Naive thymus-derived CD4-positive, alpha-beta T cell (primary cell): ENCODE measurements around the gene TMEM184A. TPM values are rescaled to one million over a fixed set of nuclear protein-coding genes. Genes with fewer than 3 reads are reported as not detected.

ENCODE experiments used
- ATAC-seq: fragments of 150-1000 bp; cut with Tn5 transposase; 2 replicates; pipeline ENCODE4 v1.10.0; 2021; ENCODE audit warnings: mild to moderate bottlenecking, moderate library complexity
- CTCF ChIA-PET: fragments of 350-600 bp; sonication (Branson Sonifier 250); formaldehyde crosslinking; loops from one replicate; lab custom pipeline; 2021; ENCODE audit warnings: antibody characterized with exemption; lab: Charles Lee
- POLR2A ChIA-PET: fragments of 350-600 bp; sonication (Branson Sonifier 250); formaldehyde crosslinking; loops from one replicate; lab custom pipeline; 2021; ENCODE audit warnings: antibody characterized with exemption, inconsistent platforms; lab: Charles Lee
- DNase-seq, 9 donors: peaks; one replicate each; pipeline versions ENCODE4 v3.0.0 to v3.0.0-alpha.2; 2020 to 2022; ENCODE audit warnings: mixed read lengths in 1 of 9
- H3K27ac ChIP-seq: one replicate; pipeline ENCODE4 v1.7.0; 2013; ENCODE audit warnings: mild to moderate bottlenecking, low read depth, low read length, moderate library complexity
- H3K27me3 ChIP-seq, 2 donors: one replicate each; pipeline ENCODE4 v1.7.0; 2013; ENCODE audit warnings: low read length in 2 of 2, mild to moderate bottlenecking in 2 of 2, moderate library complexity in 2 of 2; ENCODE audit not compliant: control insufficient read depth in 2 of 2, insufficient read depth in 2 of 2
- H3K36me3 ChIP-seq, 3 experiments: 1 replicate in 2 of 3; 2 replicates in 1 of 3; pipeline ENCODE4 v1.7.0; 2013; ENCODE audit warnings: low read length in 3 of 3, mild to moderate bottlenecking in 3 of 3, moderate library complexity in 1 of 3; ENCODE audit not compliant: insufficient read depth in 3 of 3, control insufficient read depth in 2 of 3
- H3K4me1 ChIP-seq, 2 donors: one replicate each; pipeline ENCODE4 v1.7.0; 2013; ENCODE audit warnings: low read length in 2 of 2, mild to moderate bottlenecking in 2 of 2, moderate library complexity in 1 of 2; ENCODE audit not compliant: control insufficient read depth in 2 of 2, insufficient read depth in 2 of 2
- H3K4me3 ChIP-seq: 2 replicates; pipeline ENCODE4 v1.7.0; 2013; ENCODE audit warnings: mild to moderate bottlenecking, low read length
- H3K9me3 ChIP-seq, 3 experiments: 1 replicate in 2 of 3; 2 replicates in 1 of 3; pipeline ENCODE4 v1.7.0; 2013; ENCODE audit warnings: low read length in 3 of 3; ENCODE audit not compliant: control insufficient read depth in 2 of 3
- H3K27ac Mint-ChIP-seq, 9 donors: one replicate each; pipeline ENCODE4 v1.8.0; 2020 to 2022; ENCODE audit warnings: mixed read lengths in 9 of 9, mild to moderate bottlenecking in 8 of 9, moderate library complexity in 5 of 9, inconsistent platforms in 2 of 9
- H3K27me3 Mint-ChIP-seq, 5 donors: one replicate each; pipeline ENCODE4 v1.8.0; 2021 to 2022; ENCODE audit warnings: mixed read lengths in 5 of 5, mild to moderate bottlenecking in 1 of 5
- H3K36me3 Mint-ChIP-seq, 5 donors: one replicate each; pipeline ENCODE4 v1.8.0; 2020 to 2022; ENCODE audit warnings: mixed read lengths in 5 of 5, mild to moderate bottlenecking in 3 of 5, inconsistent platforms in 1 of 5
- H3K4me1 Mint-ChIP-seq, 7 donors: one replicate each; pipeline ENCODE4 v1.8.0; 2020 to 2022; ENCODE audit warnings: mixed read lengths in 7 of 7, mild to moderate bottlenecking in 3 of 7, inconsistent platforms in 1 of 7
- H3K4me3 Mint-ChIP-seq, 10 donors: one replicate each; pipeline ENCODE4 v1.8.0; 2020 to 2022; ENCODE audit warnings: mild to moderate bottlenecking in 10 of 10, mixed read lengths in 10 of 10, moderate library complexity in 6 of 10, inconsistent platforms in 2 of 10
- H3K9me3 Mint-ChIP-seq, 11 donors: one replicate each; pipeline ENCODE4 v1.8.0; 2020 to 2022; ENCODE audit warnings: mixed read lengths in 11 of 11, mild to moderate bottlenecking in 4 of 11, inconsistent platforms in 1 of 11, moderate library complexity in 1 of 11
- intact Hi-C, 2 donors: fragments of 100-400 bp; cut with micrococcal nuclease; formaldehyde crosslinking; loops; one replicate each; pipeline ENCODE4 v1.15.1; 2023
- polyA plus RNA-seq, 2 donors: library from polyadenylated mRNA; unstranded; fragments of 300-500 nt; fragmentation: Illumina TruSeq; gene quantifications; one replicate each; pipeline ENCODE4 v1.2.3, GENCODE V29; 2021
- total RNA-seq, 6 experiments: library from RNA in 5 of 6; stranded (reverse) in 5 of 6; gene quantifications; 1 replicate in 5 of 6; 2 replicates in 1 of 6; pipeline ENCODE4 v1.2.3 and lab custom pipeline; 2021 to 2026

Gene TMEM184A
- under 1 TPM in 1 of 5 experiments, not detected in 4; 0.05 TPM for total RNA-seq
- under 1 TPM in 1 of 2 donors, not detected in 1; 0.06 TPM for polyA plus RNA-seq
- 0.54 reads per million for total RNA-seq (lab: John Stamatoyannopoulos, UW)

DNA sequence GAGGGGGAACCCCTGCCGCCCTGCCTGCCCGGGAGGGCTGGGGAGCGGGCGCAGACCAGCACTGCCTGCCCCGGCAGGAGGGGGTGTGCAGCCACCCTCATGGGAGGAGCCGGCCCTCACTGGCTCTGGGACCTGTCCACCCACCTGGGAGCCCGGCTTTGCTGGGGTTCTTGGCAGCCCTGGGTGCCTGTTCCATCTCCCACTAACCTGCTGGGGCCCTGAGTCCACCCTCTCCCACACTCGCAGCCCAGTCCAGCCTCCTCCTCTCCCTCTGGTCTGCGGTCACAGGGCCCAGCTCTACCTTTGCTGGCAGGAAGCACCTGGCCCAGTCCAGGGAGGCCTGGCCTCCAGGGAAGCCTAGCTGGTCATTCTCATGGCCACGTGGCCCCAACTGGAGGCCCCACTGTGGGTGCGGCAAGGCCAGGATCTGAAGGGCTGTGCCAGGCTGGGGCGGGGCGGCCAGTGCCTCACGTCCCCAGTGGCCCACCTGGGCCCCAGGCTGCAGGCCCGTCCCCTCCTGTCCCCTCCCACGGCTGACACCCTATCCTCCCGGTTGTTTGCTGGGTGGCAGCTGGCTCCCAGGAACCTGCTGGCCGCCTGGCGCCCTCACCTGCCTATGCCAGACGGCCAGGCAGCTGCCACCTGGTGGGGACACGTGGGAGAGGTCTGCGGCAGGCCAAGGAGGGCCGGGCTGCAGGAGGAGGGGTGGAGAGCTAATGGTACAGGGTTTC, at the start of gene TMEM184A:
Gene TMEM184A, minus strand, starts transcription at position 393 of the 731 bp plus-strand sequence. CDS start 721 bp downstream, outside the sequence.
- no peaks in the 10 kb centered on the region for H3K27me3 Mint-ChIP-seq
- Histone ChIP-seq H3K27me3 (no peaks in the 10 kb centered on the region), H3K4me1 (no peaks in the 10 kb centered on the region), H3K4me3 (no peak within 1 kb of the TSS), H3K36me3 (no peaks in the 10 kb centered on the region), H3K9me3 (no peaks in the 10 kb centered on the region), H3K27ac (no peak within 1 kb of the TSS)
- H3K36me3 Mint-ChIP-seq = no peaks in the 10 kb centered on the region
- peak in 7 of 9 donors; percentile 48 to 67 (median 57) for DNase-seq
- ATAC-seq = peak; percentile 70
- CTCF ChIA-PET = interaction anchor here (0.7 to 1.0 kb wide), 6 partner anchors 12 to 51 kb away, joined by 3 to 4 read pairs (median 3); partner anchors contain the start of gene PSMG3
- H3K4me1 Mint-ChIP-seq = peaks cover 0 to 4% (median 0%) of the 10 kb centered on the region in 7 donors
- peak within 1 kb of the TSS in 1 of 10 donors; percentile 34 for H3K4me3 Mint-ChIP-seq
- H3K9me3 Mint-ChIP-seq = no peaks in the 10 kb centered on the region
- H3K27ac Mint-ChIP-seq = peak within 1 kb of the TSS in 1 of 9 donors; percentile 56
- POLR2A ChIA-PET = interaction anchor here (0.6 kb wide), 1 partner anchor 1477 kb away, joined by 5 read pairs; no protein-coding TSS in a partner anchor
- intact Hi-C loops = loop anchor here in 1 of 2 donors (1.0 kb wide), 2 partner anchors 24 to 52 kb away; partner anchors contain the start of gene INTS1

GRCh38 chr7:1604383-1604782, 48.4 kb upstream of the TMEM184A start:
- Histone ChIP-seq H3K36me3 (no peaks in the 10 kb centered on the region), H3K9me3 (no peaks in the 10 kb centered on the region), H3K4me1 (no peaks in the 10 kb centered on the region), H3K4me3 (no peak overlapping the region), H3K27ac (no peak overlapping the region), H3K27me3 (no peaks in the 10 kb centered on the region)
- ChIA-PET POLR2A (no interaction called here), CTCF (no interaction called here)
- ATAC-seq (no peak), DNase-seq (no peak)
- no peak overlapping the region for H3K27ac Mint-ChIP-seq
- no peak overlapping the region for H3K4me3 Mint-ChIP-seq
- H3K36me3 Mint-ChIP-seq = no peaks in the 10 kb centered on the region
- peaks cover 0 to 4% (median 0%) of the 10 kb centered on the region in 7 donors for H3K4me1 Mint-ChIP-seq
- H3K27me3 Mint-ChIP-seq = peaks cover 0 to 25% (median 0%) of the 10 kb centered on the region in 5 donors
- H3K9me3 Mint-ChIP-seq = no peaks in the 10 kb centered on the region
- intact Hi-C loops = no loop called here

DNA sequence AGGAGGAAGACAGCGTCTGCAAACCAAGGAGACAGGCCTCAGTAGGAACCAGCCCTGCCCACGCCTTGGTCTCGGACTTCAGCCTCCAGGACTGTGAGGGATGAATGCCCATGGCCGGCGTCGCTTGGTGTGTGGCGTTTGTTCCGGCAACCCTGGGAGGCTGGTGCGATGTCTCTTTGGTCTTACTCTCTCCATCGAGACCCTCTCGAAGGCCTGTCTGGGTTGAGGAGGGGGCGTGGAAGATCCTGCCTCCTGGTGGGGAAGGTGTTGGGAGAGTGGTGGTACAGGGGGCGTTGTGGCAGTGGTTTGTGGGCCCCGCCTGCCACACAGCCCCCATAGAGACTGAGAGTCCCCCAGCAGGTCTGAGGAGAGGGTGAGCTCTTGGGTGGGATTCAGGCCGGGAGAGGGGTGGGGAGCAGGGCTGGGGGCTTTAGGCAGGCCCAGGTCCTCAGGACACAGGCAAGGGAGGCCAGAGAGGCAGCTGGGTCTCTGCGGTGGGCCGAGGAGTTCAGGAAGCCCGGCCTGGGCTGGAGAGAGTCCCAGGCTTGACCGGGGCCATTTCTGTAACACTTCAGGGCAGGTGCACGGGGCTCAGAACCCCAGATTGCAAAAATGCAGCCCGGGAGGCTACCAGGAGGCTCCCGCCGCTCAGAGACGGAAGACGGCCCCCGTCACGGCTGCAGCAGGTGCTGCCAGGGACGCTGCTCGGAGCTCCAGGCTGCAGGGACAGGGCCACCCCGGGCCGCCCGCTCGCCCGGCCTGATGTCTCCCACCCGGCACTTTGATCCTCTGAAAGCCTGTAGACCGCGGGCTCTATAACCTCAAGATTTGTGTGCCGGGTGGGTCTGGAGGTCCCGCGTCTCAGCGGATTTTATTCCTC, 47.6 kb upstream of the TMEM184A start:
- ChIA-PET POLR2A (no interaction called here), CTCF (interaction anchor here (0.7 kb wide), 1 partner anchor 970 kb away, joined by 3 read pairs; no protein-coding TSS in a partner anchor)
- no peak for ATAC-seq
- no peaks in the 10 kb centered on the region for H3K4me1 ChIP-seq
- H3K9me3 ChIP-seq = no peaks in the 10 kb centered on the region
- H3K27ac ChIP-seq = no peak overlapping the region
- no peak overlapping the region for H3K4me3 ChIP-seq
- H3K27me3 ChIP-seq = no peaks in the 10 kb centered on the region
- peaks cover 0 to 1% (median 0%) of the 10 kb centered on the region in 11 donors for H3K9me3 Mint-ChIP-seq
- H3K4me3 Mint-ChIP-seq = no peak overlapping the region
- DNase-seq = no peak
- H3K36me3 ChIP-seq = no peaks in the 10 kb centered on the region
- H3K36me3 Mint-ChIP-seq = no peaks in the 10 kb centered on the region
- no peak overlapping the region for H3K27ac Mint-ChIP-seq
- intact Hi-C loops = no loop called here
- peaks cover 0 to 4% (median 0%) of the 10 kb centered on the region in 7 donors for H3K4me1 Mint-ChIP-seq
- H3K27me3 Mint-ChIP-seq = peaks cover 0 to 25% (median 0%) of the 10 kb centered on the region in 5 donors

GRCh38 chr7:1602386-1602785, 46.4 kb upstream of the TMEM184A start:
- no peaks in the 10 kb centered on the region for H3K36me3 Mint-ChIP-seq
- intact Hi-C loops = no loop called here
- no peaks in the 10 kb centered on the region for H3K36me3 ChIP-seq
- peaks cover 0 to 4% (median 0%) of the 10 kb centered on the region in 11 donors for H3K9me3 Mint-ChIP-seq
- no peaks in the 10 kb centered on the region for H3K4me1 ChIP-seq
- ChIA-PET CTCF (no interaction called here), POLR2A (no interaction called here)
- ATAC-seq = no peak
- no peaks in the 10 kb centered on the region for H3K9me3 ChIP-seq
- peaks cover 0 to 26% (median 0%) of the 10 kb centered on the region in 5 donors for H3K27me3 Mint-ChIP-seq
- H3K27ac ChIP-seq = no peak overlapping the region
- H3K4me1 Mint-ChIP-seq = peaks cover 0 to 2% (median 0%) of the 10 kb centered on the region in 7 donors
- H3K4me3 ChIP-seq = no peak overlapping the region
- H3K27me3 ChIP-seq = no peaks in the 10 kb centered on the region
- no peak for DNase-seq
- H3K27ac Mint-ChIP-seq = no peak overlapping the region
- no peak overlapping the region for H3K4me3 Mint-ChIP-seq

GRCh38 chr7:1601956-1602355, 46.0 kb upstream of the TMEM184A start:
- Mint-ChIP-seq H3K27ac (no peak overlapping the region), H3K9me3 (peaks cover 0 to 4% (median 0%) of the 10 kb centered on the region in 11 donors), H3K4me1 (peaks cover 0 to 2% (median 0%) of the 10 kb centered on the region in 7 donors), H3K36me3 (no peaks in the 10 kb centered on the region), H3K27me3 (peaks cover 0 to 22% (median 4%) of the 10 kb centered on the region in 5 donors), H3K4me3 (no peak overlapping the region)
- intact Hi-C loops = no loop called here
- Histone ChIP-seq H3K4me1 (no peaks in the 10 kb centered on the region), H3K9me3 (no peaks in the 10 kb centered on the region), H3K27ac (no peak overlapping the region), H3K4me3 (no peak overlapping the region), H3K36me3 (no peaks in the 10 kb centered on the region), H3K27me3 (no peaks in the 10 kb centered on the region)
- no peak for DNase-seq
- CTCF ChIA-PET = no interaction called here
- ATAC-seq = no peak
- POLR2A ChIA-PET = no interaction called here

GRCh38 chr7:1599640-1600395, 43.8 kb upstream of the TMEM184A start:
- H3K27me3 Mint-ChIP-seq = peaks cover 0 to 23% (median 5%) of the 10 kb centered on the region in 5 donors
- POLR2A ChIA-PET = no interaction called here
- Histone ChIP-seq H3K4me3 (no peak overlapping the region), H3K4me1 (no peaks in the 10 kb centered on the region), H3K27ac (no peak overlapping the region), H3K36me3 (no peaks in the 10 kb centered on the region), H3K27me3 (no peaks in the 10 kb centered on the region), H3K9me3 (no peaks in the 10 kb centered on the region)
- CTCF ChIA-PET = no interaction called here
- H3K36me3 Mint-ChIP-seq = peaks cover 0 to 3% (median 0%) of the 10 kb centered on the region in 5 donors
- H3K9me3 Mint-ChIP-seq = peaks cover 0 to 6% (median 0%) of the 10 kb centered on the region in 11 donors
- no peak overlapping the region for H3K4me3 Mint-ChIP-seq
- no peak for ATAC-seq
- no peak for DNase-seq
- intact Hi-C loops = no loop called here
- H3K27ac Mint-ChIP-seq = no peak overlapping the region
- H3K4me1 Mint-ChIP-seq = no peaks in the 10 kb centered on the region
